Activated T-cell treated with anti-CD3 and anti-CD28 coated beads for 1 hour (primary cell): ENCODE data around the gene RFC2.
"Not testable (repeated sequence)": the region's sequence is repeated elsewhere in the genome, so short reads cannot be mapped to it uniquely, and the experiment has no call there.

Source experiments
- DNase-seq: peaks from one replicate; pipeline ENCODE4 v3.0.0-alpha.2; 2020; ENCODE audit warnings: low read depth

The RFC2 gene

GRCh38 chr7:74248156-74248555 is 6.0 kb downstream of the RFC2 start:
- no peak for DNase-seq

GRCh38 chr7:74246497-74246896 is 7.7 kb downstream of the RFC2 start:
- DNase-seq, result no peak

GRCh38 chr7:74242122-74242443 is 12.1 kb downstream of the RFC2 start:
- no peak for DNase-seq

DNA sequence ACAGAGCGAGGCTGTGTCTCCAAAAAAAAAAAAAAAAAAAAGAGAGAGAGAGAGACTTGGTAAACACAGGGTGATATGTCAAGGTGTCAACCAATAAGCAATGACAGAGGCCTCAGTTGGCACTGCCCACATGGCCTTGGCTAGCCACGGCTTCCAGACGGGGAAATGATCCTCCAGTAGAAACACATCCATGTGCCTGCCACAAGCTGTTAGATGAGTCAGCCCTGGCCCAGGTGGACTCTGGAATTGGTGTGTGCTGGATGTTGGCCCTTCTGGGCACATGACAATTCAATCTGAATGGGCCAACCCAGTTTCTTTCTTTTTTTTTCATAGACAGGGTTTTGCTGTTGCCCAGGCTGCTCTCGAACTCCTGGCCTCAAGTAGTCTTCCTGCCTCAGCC is 13.7 kb downstream of the RFC2 start:
- DNase-seq, result no peak

DNA sequence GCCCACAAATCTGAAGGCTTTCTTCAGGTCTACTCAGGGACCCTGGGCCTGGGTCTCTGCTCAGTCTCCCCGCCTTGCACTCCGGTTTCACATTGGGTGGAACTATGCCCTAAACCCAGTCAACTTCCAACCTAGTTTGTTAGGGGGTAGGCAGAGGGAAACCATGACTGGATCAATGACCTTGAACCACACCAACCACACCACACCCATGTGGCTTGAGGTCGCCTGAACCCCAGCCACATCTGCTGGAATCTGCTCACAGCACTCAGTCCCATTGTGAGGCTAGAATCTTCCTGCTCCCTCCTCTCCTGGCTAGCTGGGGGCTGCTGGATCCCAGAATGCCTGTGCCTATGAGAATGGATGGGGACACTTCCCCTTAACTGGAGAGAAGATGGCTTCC is 17.9 kb downstream of the RFC2 start:
- DNase-seq, result no peak

DNA sequence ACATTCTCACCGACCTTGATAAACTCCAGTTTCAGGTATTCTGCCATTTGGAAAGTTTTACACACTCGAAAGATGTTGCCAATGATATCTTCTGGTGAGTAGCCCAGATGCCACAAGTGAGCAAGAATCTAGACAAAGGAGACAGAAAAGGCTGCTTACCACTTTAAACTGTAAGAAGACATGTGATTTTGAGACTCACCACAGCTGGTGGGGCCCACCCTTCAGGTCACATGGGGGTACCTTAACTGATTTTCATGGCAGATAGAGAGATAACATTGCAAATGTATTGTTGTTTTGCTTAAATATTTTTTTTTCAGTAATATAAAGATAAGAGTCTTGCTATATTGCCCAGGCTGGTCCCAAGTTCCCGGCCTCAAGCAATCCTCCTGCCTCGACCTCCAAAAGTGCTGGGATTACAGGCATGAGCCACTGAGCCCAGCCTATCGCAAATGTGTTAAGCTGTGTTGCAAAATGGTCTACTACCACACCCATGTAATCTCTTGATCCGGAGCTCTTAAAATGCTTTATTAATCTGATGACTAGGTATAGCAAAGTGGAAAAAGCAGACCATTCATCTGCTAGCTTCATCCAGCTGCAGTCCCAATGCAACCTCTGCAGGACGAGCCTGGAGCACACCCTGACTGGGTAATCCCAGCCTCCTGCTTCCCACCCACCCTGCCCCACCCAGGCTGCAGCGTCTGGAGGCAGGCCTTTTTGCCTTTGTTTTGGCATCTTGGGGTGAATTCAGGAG is 18.5 kb downstream of the RFC2 start:
- DNase-seq, result no peak

- DNase-seq, result no peak
Measured at GRCh38 chr7:74233655-74234285, 20.4 kb downstream of the RFC2 start.

DNA sequence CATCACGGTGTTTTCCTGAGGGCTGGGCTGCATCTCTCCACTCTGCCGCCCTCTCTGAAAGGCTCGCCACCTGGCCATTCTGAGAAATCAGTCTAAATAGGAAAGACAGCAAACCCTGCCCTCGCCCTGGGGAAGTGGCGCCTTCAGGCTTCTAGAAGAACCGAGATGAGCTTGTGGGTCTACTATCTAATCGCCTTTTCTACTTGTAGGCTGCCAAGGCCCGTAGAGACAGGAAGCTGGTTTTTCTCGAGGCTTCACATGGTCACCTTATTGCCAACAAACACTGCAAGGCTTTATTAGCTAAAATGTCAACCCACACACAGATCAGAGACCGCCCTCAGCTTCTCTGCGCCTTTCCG is 23.0 kb downstream of the RFC2 start:
- DNase-seq, result no peak

- DNase-seq, result no peak
Measured at GRCh38 chr7:74230446-74231231, 23.6 kb downstream of the RFC2 start.

DNA sequence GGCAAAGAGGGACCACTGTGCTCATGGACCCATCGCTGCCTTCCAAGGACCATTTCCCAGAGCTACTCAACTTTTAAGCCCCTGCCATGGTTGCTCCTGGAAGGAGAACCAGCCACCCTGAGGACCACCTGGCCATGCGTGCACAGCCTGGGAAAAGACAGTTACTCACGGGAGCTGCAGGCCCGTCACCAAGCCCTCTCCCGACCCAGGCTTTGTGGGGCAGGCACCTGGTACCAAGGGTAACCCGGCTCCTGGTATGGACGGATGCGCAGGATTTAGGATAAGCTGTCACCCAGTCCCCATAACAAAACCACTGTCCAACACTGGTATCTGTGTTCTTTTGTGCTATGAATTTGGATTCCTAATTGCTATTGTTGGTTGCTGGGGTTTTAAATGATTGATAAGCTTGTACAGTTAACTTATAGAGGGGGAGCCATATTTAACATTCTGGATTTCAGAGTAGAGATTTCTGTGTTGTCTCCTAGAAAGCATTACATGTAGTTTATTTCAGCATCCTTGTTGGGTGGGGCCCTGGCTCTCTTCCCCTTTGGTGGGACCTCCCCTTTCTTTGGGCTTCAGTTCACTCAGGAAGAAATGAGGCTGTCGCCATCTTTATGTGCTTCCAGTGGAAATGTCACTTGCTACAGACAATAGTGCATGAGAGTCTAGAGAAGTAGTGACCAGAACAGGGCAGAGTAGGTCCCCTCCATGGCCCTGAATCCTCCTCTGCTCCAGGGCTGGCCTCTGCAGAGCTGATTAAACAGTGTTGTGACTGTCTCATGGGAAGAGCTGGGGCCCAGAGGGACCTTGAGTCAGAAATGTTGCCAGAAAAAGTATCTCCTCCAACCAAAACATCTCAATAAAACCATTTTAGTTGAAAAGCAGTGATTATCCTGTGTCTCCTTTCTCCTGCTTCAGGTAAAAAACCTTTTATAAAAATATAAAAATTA is 25.0 kb downstream of the RFC2 start:
- no peak for DNase-seq

- DNase-seq, result no peak
Measured at GRCh38 chr7:74226633-74227032, 27.6 kb downstream of the RFC2 start.

GRCh38 chr7:74225400-74225799 is 28.8 kb downstream of the RFC2 start:
- DNase-seq, result no peak

- DNase-seq, result not testable (repeated sequence)
Measured at GRCh38 chr7:74224907-74225306, 29.3 kb downstream of the RFC2 start.

- no peak for DNase-seq
Measured at GRCh38 chr7:74224511-74224832, 29.7 kb downstream of the RFC2 start.

- DNase-seq, result no peak
Measured at GRCh38 chr7:74223711-74224510, 30.3 kb downstream of the RFC2 start.

DNA sequence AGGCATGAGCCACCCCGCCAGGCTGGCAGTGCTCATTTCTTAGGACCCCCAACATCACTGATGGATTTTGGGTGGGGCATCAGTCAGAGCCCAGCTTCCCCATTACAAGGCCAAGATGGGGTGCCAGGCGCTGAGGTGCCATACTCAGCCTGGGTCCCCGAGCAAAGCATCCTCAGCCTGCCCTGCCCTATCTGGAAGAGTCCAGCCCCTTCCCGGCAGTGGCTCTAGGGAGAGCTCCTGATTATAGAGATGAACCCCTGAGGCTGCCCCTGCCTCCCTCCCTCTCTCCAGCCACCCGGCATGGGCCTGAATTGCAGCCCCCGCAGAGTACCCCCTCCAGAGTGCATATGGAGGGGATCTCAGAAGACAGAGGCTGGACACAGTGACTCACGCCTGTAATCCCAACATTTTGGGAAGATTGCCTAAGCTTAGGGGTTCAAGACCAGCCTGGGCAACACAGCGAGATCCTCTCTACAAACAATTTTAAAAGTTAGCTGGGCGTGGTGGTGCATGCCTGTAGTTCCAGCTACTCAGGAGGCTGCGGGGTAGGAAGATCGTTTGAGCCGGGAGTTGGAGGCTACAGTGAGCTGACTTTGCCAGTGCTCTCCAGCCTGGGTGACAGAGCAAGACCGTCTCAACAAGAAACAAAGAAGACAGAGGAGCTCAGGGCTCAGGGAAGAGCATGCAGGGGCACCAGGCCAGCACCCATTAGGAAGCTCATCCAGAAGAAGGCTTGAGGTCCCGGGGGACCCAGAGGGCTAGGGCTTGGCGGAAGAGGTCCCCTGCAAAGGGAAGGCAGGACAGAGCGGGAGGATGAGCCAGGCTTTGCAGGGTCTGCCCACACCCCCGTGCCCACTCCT is 31.1 kb downstream of the RFC2 start:
- DNase-seq, result no peak

DNA sequence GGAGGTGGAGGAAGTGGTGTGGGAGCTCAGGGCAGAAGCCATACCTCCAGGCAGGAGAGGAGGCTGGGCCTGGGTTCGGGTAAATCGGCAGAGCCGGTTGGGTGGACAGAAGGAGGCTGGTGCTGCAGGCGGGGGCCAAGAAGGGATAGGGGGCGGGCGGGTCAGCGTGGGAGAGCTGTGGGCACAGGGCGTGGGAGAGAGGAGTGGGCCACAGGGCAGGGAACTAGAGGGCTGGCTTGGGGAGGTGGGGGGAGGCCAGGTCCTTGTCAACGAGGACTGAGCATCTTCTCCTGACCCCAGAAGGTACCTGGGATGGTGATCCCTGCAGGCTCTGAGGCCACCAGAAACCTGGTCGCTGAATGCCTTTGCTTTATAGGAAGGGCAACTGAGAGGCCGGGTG is 32.5 kb downstream of the RFC2 start:
- DNase-seq, result no peak

- no peak for DNase-seq
Measured at GRCh38 chr7:74220229-74220628, 34.0 kb downstream of the RFC2 start.

- DNase-seq, result no peak
Measured at GRCh38 chr7:74219416-74219815, 34.8 kb downstream of the RFC2 start.

- no peak for DNase-seq
Measured at GRCh38 chr7:74218343-74218698, 35.9 kb downstream of the RFC2 start.
